ENCODE measurements around the gene TRIM66. TPM values are rescaled to one million over a fixed set of nuclear protein-coding genes. Genes with fewer than 3 reads are reported as not detected.
A peak's percentile ranks its signal among the peaks of the same experiment; 100 is the strongest.

TRIM66 gene
- total RNA-seq, 3 donors from 2014 or later = 9.6 to 21.3 (median 15.9) TPM

- no peaks in the 10 kb centered on the region for H3K9me3 ChIP-seq
- ATAC-seq (no peak), DNase-seq (no peak)
- H3K4me1 ChIP-seq (ENCODE audit: low read depth) = peaks cover 7% of the 10 kb centered on the region
- no peak for TF ChIP-seq CTCF (IDR thresholded peaks at IDR 0.05)
- H3K36me3 ChIP-seq (ENCODE audit: low read depth) = no peaks in the 10 kb centered on the region
- H3K4me3 ChIP-seq = no peak overlapping the region
- intact Hi-C loops (cut with DNase I, micrococcal nuclease) = no loop called here
These were observed 85.9 kb downstream of the TRIM66 start for GRCh38 chr11:8596504-8597046.

GRCh38 chr11:8593935-8594909, 88.2 kb downstream of the TRIM66 start, which contains the start of gene STK33:
Gene STK33 (minus strand): TSS chr11:8594228. CDS start chr11:8474905, 119,323 bp downstream.
- Histone ChIP-seq H3K36me3 (ENCODE audit: low read depth) (no peaks in the 10 kb centered on the region), H3K4me1 (ENCODE audit: low read depth) (peaks cover 7% of the 10 kb centered on the region), H3K9me3 (no peaks in the 10 kb centered on the region), H3K4me3 (no peak within 1 kb of the TSS)
- ATAC-seq (peak; percentile 94), DNase-seq (peak; percentile 53 to 67 (median 66))
- intact Hi-C loops (cut with DNase I, micrococcal nuclease) = no loop called here
- TF ChIP-seq CTCF (IDR thresholded peaks at IDR 0.05) = no peak

- no peaks in the 10 kb centered on the region for H3K9me3 ChIP-seq
- DNase-seq = no peak
- H3K4me1 ChIP-seq (ENCODE audit: low read depth) = peaks cover 7% of the 10 kb centered on the region
- H3K36me3 ChIP-seq (ENCODE audit: low read depth) = no peaks in the 10 kb centered on the region
- no peak for ATAC-seq
- no peak overlapping the region for H3K4me3 ChIP-seq
- intact Hi-C loops (cut with DNase I, micrococcal nuclease) = no loop called here
- no peak for TF ChIP-seq CTCF (IDR thresholded peaks at IDR 0.05)
These were observed 89.0 kb downstream of the TRIM66 start for GRCh38 chr11:8593455-8593854.

- Histone ChIP-seq H3K9me3 (no peaks in the 10 kb centered on the region), H3K4me3 (no peak overlapping the region), H3K36me3 (ENCODE audit: low read depth) (no peaks in the 10 kb centered on the region), H3K4me1 (ENCODE audit: low read depth) (no peaks in the 10 kb centered on the region)
- ATAC-seq (no peak), DNase-seq (no peak)
- no peak for TF ChIP-seq CTCF (IDR thresholded peaks at IDR 0.05)
- intact Hi-C loops (cut with DNase I, micrococcal nuclease) = no loop called here
These were observed 94.5 kb downstream of the TRIM66 start for GRCh38 chr11:8587915-8588314.

GRCh38 chr11:8586805-8587204, 95.7 kb downstream of the TRIM66 start:
- DNase-seq = no peak
- H3K36me3 ChIP-seq (ENCODE audit: low read depth) = no peaks in the 10 kb centered on the region
- ATAC-seq = no peak
- no peak for TF ChIP-seq CTCF (IDR thresholded peaks at IDR 0.05)
- no peaks in the 10 kb centered on the region for H3K4me1 ChIP-seq (ENCODE audit: low read depth)
- H3K9me3 ChIP-seq = no peaks in the 10 kb centered on the region
- no peak overlapping the region for H3K4me3 ChIP-seq
- intact Hi-C loops (cut with DNase I, micrococcal nuclease) = no loop called here

Measured in mucosa of descending colon (tissue), 3 donors.